Activated B cell treated with CpG ODN at 0.5 μM for 24 hours (primary cell): ENCODE data around the gene ZNF862. TPM values are rescaled to one million over a fixed set of nuclear protein-coding genes. Genes with fewer than 3 reads are reported as not detected.
"Not testable (repeated sequence)": the region's sequence is repeated elsewhere in the genome, so short reads cannot be mapped to it uniquely, and the experiment has no call there.

Experiments
- ATAC-seq: fragments of 200-7000 bp; cut with Tn5 transposase; one replicate; pipeline ENCODE4 v1.10.0; 2021; ENCODE audit warnings: low read depth, mild to moderate bottlenecking, moderate library complexity
- CTCF ChIA-PET: fragments of 350-600 bp; sonication (Branson Sonifier 250); formaldehyde crosslinking; loops from one replicate; lab custom pipeline; 2021; ENCODE audit warnings: antibody characterized with exemption; lab: Charles Lee
- POLR2A ChIA-PET: fragments of 350-600 bp; sonication (Branson Sonifier 250); formaldehyde crosslinking; loops from one replicate; lab custom pipeline; 2021; ENCODE audit warnings: antibody characterized with exemption; lab: Charles Lee
- DNase-seq: peaks from one replicate; pipeline ENCODE4 v3.0.0; 2022
- H3K27ac Mint-ChIP-seq: one replicate; pipeline ENCODE4 v1.8.0; 2020; ENCODE audit warnings: mixed read lengths
- H3K27me3 Mint-ChIP-seq: one replicate; pipeline ENCODE4 v1.8.0; 2021; ENCODE audit warnings: mixed read lengths
- H3K36me3 Mint-ChIP-seq: one replicate; pipeline ENCODE4 v1.8.0; 2021; ENCODE audit warnings: low read depth, mixed read lengths
- H3K4me1 Mint-ChIP-seq: one replicate; pipeline ENCODE4 v1.8.0; 2021; ENCODE audit warnings: mixed read lengths
- H3K4me3 Mint-ChIP-seq: one replicate; pipeline ENCODE4 v1.8.0; 2020; ENCODE audit warnings: mild to moderate bottlenecking, mixed read lengths
- H3K9me3 Mint-ChIP-seq: one replicate; pipeline ENCODE4 v1.8.0; 2020; ENCODE audit warnings: mixed read lengths
- intact Hi-C: fragments of 100-400 bp; cut with micrococcal nuclease; formaldehyde crosslinking; loops from one replicate; pipeline ENCODE4 v1.15.1; 2024
- total RNA-seq: library from RNA; stranded (reverse); gene quantifications from 2 replicates; pipeline ENCODE4 v1.2.3, GENCODE V29; 2022
- TF ChIP-seq, protein P1 (sequence below): fragments of 200-600 bp; IDR thresholded peaks from one replicate; pipeline ENCODE4 v1.8.0; 2022; ENCODE audit warnings: antibody characterized with exemption, mild to moderate bottlenecking

Gene ZNF862
- total RNA-seq, 1 donor from 2014 or later, result 17.6 TPM

GRCh38 chr7:149887311-149887710, 49.1 kb downstream of the ZNF862 start:
- Mint-ChIP-seq H3K4me3 (no peak overlapping the region), H3K4me1 (peaks cover 21% of the 10 kb centered on the region), H3K36me3 (no peaks in the 10 kb centered on the region), H3K9me3 (no peaks in the 10 kb centered on the region), H3K27ac (no peak overlapping the region), H3K27me3 (no peaks in the 10 kb centered on the region)
- ChIA-PET CTCF (no interaction called here), POLR2A (no interaction called here)
- TF ChIP-seq, protein P1, sequence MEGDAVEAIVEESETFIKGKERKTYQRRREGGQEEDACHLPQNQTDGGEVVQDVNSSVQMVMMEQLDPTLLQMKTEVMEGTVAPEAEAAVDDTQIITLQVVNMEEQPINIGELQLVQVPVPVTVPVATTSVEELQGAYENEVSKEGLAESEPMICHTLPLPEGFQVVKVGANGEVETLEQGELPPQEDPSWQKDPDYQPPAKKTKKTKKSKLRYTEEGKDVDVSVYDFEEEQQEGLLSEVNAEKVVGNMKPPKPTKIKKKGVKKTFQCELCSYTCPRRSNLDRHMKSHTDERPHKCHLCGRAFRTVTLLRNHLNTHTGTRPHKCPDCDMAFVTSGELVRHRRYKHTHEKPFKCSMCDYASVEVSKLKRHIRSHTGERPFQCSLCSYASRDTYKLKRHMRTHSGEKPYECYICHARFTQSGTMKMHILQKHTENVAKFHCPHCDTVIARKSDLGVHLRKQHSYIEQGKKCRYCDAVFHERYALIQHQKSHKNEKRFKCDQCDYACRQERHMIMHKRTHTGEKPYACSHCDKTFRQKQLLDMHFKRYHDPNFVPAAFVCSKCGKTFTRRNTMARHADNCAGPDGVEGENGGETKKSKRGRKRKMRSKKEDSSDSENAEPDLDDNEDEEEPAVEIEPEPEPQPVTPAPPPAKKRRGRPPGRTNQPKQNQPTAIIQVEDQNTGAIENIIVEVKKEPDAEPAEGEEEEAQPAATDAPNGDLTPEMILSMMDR, result no peak
- ATAC-seq (no peak), DNase-seq (no peak)
- intact Hi-C loops, result no loop called here

GRCh38 chr7:149890715-149891114, 52.5 kb downstream of the ZNF862 start:
- H3K36me3 Mint-ChIP-seq, H3K27ac Mint-ChIP-seq, ATAC-seq, H3K4me3 Mint-ChIP-seq, CTCF ChIA-PET, POLR2A ChIA-PET, H3K27me3 Mint-ChIP-seq, intact Hi-C loops, H3K9me3 Mint-ChIP-seq, DNase-seq: not testable (repeated sequence)
- peaks cover 14% of the 10 kb centered on the region for H3K4me1 Mint-ChIP-seq

- CTCF ChIA-PET, H3K27ac Mint-ChIP-seq, DNase-seq, POLR2A ChIA-PET, H3K4me3 Mint-ChIP-seq, H3K36me3 Mint-ChIP-seq, intact Hi-C loops, H3K4me1 Mint-ChIP-seq, H3K9me3 Mint-ChIP-seq, H3K27me3 Mint-ChIP-seq, ATAC-seq: not testable (repeated sequence)
Measured at GRCh38 chr7:149894957-149895356, 56.8 kb downstream of the ZNF862 start.

DNA sequence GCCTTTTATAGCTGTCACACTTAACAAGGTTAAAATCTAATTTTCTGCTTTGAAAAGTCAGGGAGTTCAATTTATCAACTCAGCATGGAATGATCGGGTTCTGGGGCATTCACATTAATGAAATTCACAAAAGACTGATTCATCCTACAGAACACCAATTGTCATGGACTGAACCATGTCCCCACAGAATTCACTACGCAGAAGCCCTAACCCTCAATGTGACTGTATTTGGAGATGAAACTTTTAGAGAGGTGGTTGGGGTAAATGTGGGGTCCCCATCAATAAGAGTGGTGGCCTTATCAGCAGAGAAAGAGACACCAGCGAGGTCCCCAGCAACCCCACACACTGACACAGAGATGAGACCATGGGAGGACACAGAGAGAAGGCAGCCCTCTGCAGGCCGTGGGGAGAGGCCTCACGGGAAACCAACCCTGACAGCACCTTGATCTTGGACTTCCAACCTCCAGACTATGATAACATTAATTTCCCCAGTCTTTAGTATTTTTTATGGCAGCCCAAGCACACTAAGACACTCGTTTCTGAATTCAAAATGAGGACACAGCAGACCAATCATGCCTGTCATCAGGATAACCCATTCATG, 69.7 kb downstream of the ZNF862 start:
- H3K27ac Mint-ChIP-seq, H3K4me3 Mint-ChIP-seq, H3K4me1 Mint-ChIP-seq, H3K36me3 Mint-ChIP-seq, POLR2A ChIA-PET, H3K9me3 Mint-ChIP-seq, CTCF ChIA-PET, ATAC-seq, DNase-seq, intact Hi-C loops, H3K27me3 Mint-ChIP-seq: not testable (repeated sequence)

DNA sequence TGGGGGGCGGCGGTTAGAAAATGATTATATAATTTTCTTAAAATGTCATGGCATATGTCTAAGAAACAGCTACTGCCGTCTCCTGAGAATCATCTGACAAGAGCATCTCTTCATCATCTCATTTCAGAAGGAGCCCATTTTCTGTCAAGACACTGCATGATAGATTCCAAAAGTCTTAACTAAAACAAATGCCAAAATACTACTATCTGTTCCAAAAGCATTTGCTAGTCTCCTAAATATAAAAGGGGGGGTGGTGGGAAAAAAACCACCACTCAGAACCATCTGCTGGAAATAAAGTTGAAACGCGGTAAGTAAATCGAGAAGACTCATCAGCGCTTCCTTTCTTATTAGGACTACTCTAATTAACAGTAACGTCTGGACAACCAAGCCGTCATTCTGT, 72.0 kb downstream of the ZNF862 start:
- intact Hi-C loops, H3K36me3 Mint-ChIP-seq, DNase-seq, H3K4me3 Mint-ChIP-seq, ATAC-seq, H3K27ac Mint-ChIP-seq, CTCF ChIA-PET, H3K4me1 Mint-ChIP-seq, H3K27me3 Mint-ChIP-seq, H3K9me3 Mint-ChIP-seq, POLR2A ChIA-PET: not testable (repeated sequence)

- POLR2A ChIA-PET, ATAC-seq, H3K4me3 Mint-ChIP-seq, H3K4me1 Mint-ChIP-seq, H3K27ac Mint-ChIP-seq, H3K27me3 Mint-ChIP-seq, H3K36me3 Mint-ChIP-seq, DNase-seq, H3K9me3 Mint-ChIP-seq, intact Hi-C loops, CTCF ChIA-PET: not testable (repeated sequence)
Measured at GRCh38 chr7:149912126-149912525, 74.0 kb downstream of the ZNF862 start.

Other genes with a start within 250 kb of the ZNF862 start
- 0.20 and 0.32 TPM in 2 replicates for gene ZNF467, start 64.8 kb upstream of the ZNF862 start, total RNA-seq
- gene ATP6V0E2, start 35.6 kb downstream of the ZNF862 start, total RNA-seq, result 9.1 and 10.4 TPM in 2 replicates